HEK293 (cell line): ENCODE data around the gene HMCN2.

Experiments used
- EGR2 ChIP-seq: fragments of 450-650 bp; formaldehyde crosslinking; IDR thresholded peaks from 2 replicates; pipeline ENCODE4 v1.5.1; 2016; ENCODE audit warnings: low read depth, missing biosample characterization, missing genetic modification characterization
- ELK4 ChIP-seq: IDR thresholded peaks from 2 replicates; pipeline ENCODE4 v1.6.1; 2011; ENCODE audit warnings: mild to moderate bottlenecking, low read depth, low read length, borderline replicate concordance
- GLIS1 ChIP-seq: fragments of 450-650 bp; formaldehyde crosslinking; IDR thresholded peaks from 2 replicates; pipeline ENCODE4 v1.5.1; 2016; ENCODE audit warnings: missing biosample characterization, missing genetic modification characterization
- HIC1 ChIP-seq: fragments of 450-650 bp; formaldehyde crosslinking; IDR thresholded peaks from 2 replicates; pipeline ENCODE4 v1.5.1; 2016; ENCODE audit warnings: missing biosample characterization, missing genetic modification characterization
- HOXD13 ChIP-seq: sonication (generic); formaldehyde crosslinking; IDR thresholded peaks from 2 replicates; pipeline ENCODE4 v1.8.0; 2022; ENCODE audit warnings: missing genetic modification reagents, borderline replicate concordance
- MEIS1 ChIP-seq: sonication (generic); formaldehyde crosslinking; IDR thresholded peaks from 2 replicates; pipeline ENCODE4 v1.8.1; 2022; ENCODE audit warnings: missing genetic modification reagents, mild to moderate bottlenecking, borderline replicate concordance
- MYNN ChIP-seq: fragments of 450-650 bp; formaldehyde crosslinking; IDR thresholded peaks from 2 replicates; pipeline ENCODE4 v1.5.1; 2016; ENCODE audit warnings: missing biosample characterization, missing genetic modification characterization, borderline replicate concordance
- PBX3 ChIP-seq: sonication (generic); formaldehyde crosslinking; IDR thresholded peaks from 2 replicates; pipeline ENCODE4 v1.8.1; 2022; ENCODE audit warnings: mild to moderate bottlenecking, moderate library complexity, missing genetic modification reagents
- SCRT1 ChIP-seq: fragments of 450-650 bp; formaldehyde crosslinking; IDR thresholded peaks from 2 replicates; pipeline ENCODE4 v1.5.1; 2016; ENCODE audit warnings: missing biosample characterization, missing genetic modification characterization, borderline replicate concordance
- SCRT2 ChIP-seq: fragments of 450-650 bp; formaldehyde crosslinking; IDR thresholded peaks from 2 replicates; pipeline ENCODE4 v1.5.1; 2016; ENCODE audit warnings: missing biosample characterization, missing genetic modification characterization
- YY1 ChIP-seq: fragments of 450-650 bp; formaldehyde crosslinking; IDR thresholded peaks from 2 replicates; pipeline ENCODE4 v1.5.1; 2018; ENCODE audit warnings: missing biosample characterization, missing genetic modification characterization
- YY2 ChIP-seq: fragments of 450-650 bp; formaldehyde crosslinking; IDR thresholded peaks from 2 replicates; pipeline ENCODE4 v1.5.1; 2016; ENCODE audit warnings: missing biosample characterization, missing genetic modification characterization
- ZBTB8A ChIP-seq: fragments of 450-650 bp; formaldehyde crosslinking; IDR thresholded peaks from 2 replicates; pipeline ENCODE4 v1.5.1; 2016; ENCODE audit warnings: missing biosample characterization, missing genetic modification characterization
- ZNF112 ChIP-seq: fragments of 450-650 bp; formaldehyde crosslinking; IDR thresholded peaks from 2 replicates; pipeline ENCODE4 v1.5.0; 2017; ENCODE audit warnings: missing biosample characterization, missing genetic modification characterization
- ZNF132 ChIP-seq: fragments of 450-650 bp; formaldehyde crosslinking; IDR thresholded peaks from 2 replicates; pipeline ENCODE4 v1.5.1; 2017; ENCODE audit warnings: missing biosample characterization, missing genetic modification characterization, borderline replicate concordance
- ZNF146 ChIP-seq: fragments of 450-650 bp; formaldehyde crosslinking; IDR thresholded peaks from 2 replicates; pipeline ENCODE4 v1.5.1; 2016; ENCODE audit warnings: missing biosample characterization, missing genetic modification characterization
- ZNF26 ChIP-seq: fragments of 450-650 bp; formaldehyde crosslinking; IDR thresholded peaks from 2 replicates; pipeline ENCODE4 v1.5.1; 2016; ENCODE audit warnings: missing biosample characterization, missing genetic modification characterization
- ZNF473 ChIP-seq: fragments of 450-650 bp; formaldehyde crosslinking; IDR thresholded peaks from 2 replicates; pipeline ENCODE4 v1.5.1; 2017; ENCODE audit warnings: missing biosample characterization, missing genetic modification characterization
- ZNF548 ChIP-seq: fragments of 450-650 bp; formaldehyde crosslinking; IDR thresholded peaks from 2 replicates; pipeline ENCODE4 v1.5.1; 2016; ENCODE audit warnings: missing biosample characterization, missing genetic modification characterization
- ZNF580 ChIP-seq: fragments of 450-650 bp; formaldehyde crosslinking; IDR thresholded peaks from 2 replicates; pipeline ENCODE4 v1.5.1; 2016; ENCODE audit warnings: missing biosample characterization, missing genetic modification characterization
- ZNF623 ChIP-seq: fragments of 450-650 bp; formaldehyde crosslinking; IDR thresholded peaks from 2 replicates; pipeline ENCODE4 v1.5.1; 2016; ENCODE audit warnings: missing biosample characterization, missing genetic modification characterization
- ZNF639 ChIP-seq: fragments of 450-650 bp; formaldehyde crosslinking; IDR thresholded peaks from 2 replicates; pipeline ENCODE4 v1.5.1; 2016; ENCODE audit warnings: missing biosample characterization, missing genetic modification characterization
- ZNF658 ChIP-seq: fragments of 450-650 bp; formaldehyde crosslinking; IDR thresholded peaks from 2 replicates; pipeline ENCODE4; 2016; ENCODE audit warnings: missing biosample characterization, missing genetic modification characterization
- ZNF707 ChIP-seq: fragments of 450-650 bp; formaldehyde crosslinking; IDR thresholded peaks from 2 replicates; pipeline ENCODE4 v1.5.1; 2016; ENCODE audit warnings: missing biosample characterization, missing genetic modification characterization
- ZNF768 ChIP-seq: fragments of 450-650 bp; formaldehyde crosslinking; IDR thresholded peaks from 2 replicates; pipeline ENCODE4 v1.5.1; 2018; ENCODE audit warnings: missing biosample characterization, mild to moderate bottlenecking, missing genetic modification characterization
- ZNF791 ChIP-seq: fragments of 450-650 bp; formaldehyde crosslinking; IDR thresholded peaks from 2 replicates; pipeline ENCODE4 v1.5.1; 2016; ENCODE audit warnings: missing biosample characterization, missing genetic modification characterization
- ZNF792 ChIP-seq: fragments of 450-650 bp; formaldehyde crosslinking; IDR thresholded peaks from 2 replicates; pipeline ENCODE4 v1.5.1; 2016; ENCODE audit warnings: missing biosample characterization, missing genetic modification characterization
- ZSCAN30 ChIP-seq: fragments of 450-650 bp; IDR thresholded peaks from 2 replicates; pipeline ENCODE4 v1.5.1; 2018; ENCODE audit warnings: missing biosample characterization, mild to moderate bottlenecking, missing genetic modification characterization, moderate library complexity
- ZXDB ChIP-seq: fragments of 450-650 bp; formaldehyde crosslinking; IDR thresholded peaks from 2 replicates; pipeline ENCODE4 v1.5.1; 2016; ENCODE audit warnings: missing biosample characterization, missing genetic modification characterization
- TF ChIP-seq, protein P1 (sequence below): fragments of 450-650 bp; formaldehyde crosslinking; IDR thresholded peaks from 2 replicates; pipeline ENCODE4 v1.5.1; 2016; ENCODE audit warnings: missing biosample characterization, missing genetic modification characterization

Gene HMCN2

DNA sequence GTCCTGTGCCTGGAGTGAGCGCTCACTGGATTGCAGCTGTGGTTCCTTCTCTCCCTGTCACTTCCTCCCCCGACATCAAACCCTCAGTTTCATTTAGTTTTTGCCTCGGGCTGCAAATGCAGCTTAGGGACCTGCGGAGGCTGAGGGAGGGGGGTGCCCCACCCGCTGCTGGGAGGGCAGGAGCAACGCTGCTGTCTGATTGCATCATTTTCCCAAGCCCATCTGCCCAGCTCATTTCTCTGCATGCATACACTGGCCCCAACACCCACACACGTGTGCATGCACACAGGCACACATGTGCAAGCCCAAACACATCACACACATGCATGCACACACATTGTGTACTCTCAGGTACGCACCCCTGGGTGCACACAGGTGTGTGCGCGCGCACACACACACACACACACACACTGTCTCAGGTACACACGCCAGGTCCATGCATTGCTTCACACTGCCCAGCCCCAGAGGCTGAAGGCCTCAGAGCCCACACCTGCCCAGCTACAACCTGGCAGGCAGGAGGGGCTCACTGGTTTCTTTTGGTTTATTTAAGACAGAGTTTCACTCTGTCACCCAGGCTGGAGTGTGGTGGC lies 182.6 kb downstream of the HMCN2 start (continued):
- TF ChIP-seq PBX3 (CRISPR knock-in tag) (no peak), ZSCAN30 (tag by site-specific recombination) (no peak), EGR2 (tag by site-specific recombination) (peak; percentile 55), ZBTB8A (tag by site-specific recombination) (peak; percentile 69), ZXDB (tag by site-specific recombination) (no peak), GLIS1 (tag by site-specific recombination) (no peak), HOXD13 (no peak), ZNF791 (tag by site-specific recombination) (no peak), MYNN (tag by site-specific recombination) (no peak), ZNF132 (tag by site-specific recombination) (no peak), YY1 (tag by site-specific recombination) (no peak), ZNF768 (tag by site-specific recombination) (no peak), ZNF26 (no peak), ZNF548 (no peak), SCRT2 (tag by site-specific recombination) (peak; percentile 77), ZNF580 (no peak), ZNF707 (tag by site-specific recombination) (no peak), ELK4 (no peak), ZNF112 (tag by site-specific recombination) (no peak), ZNF623 (tag by site-specific recombination) (no peak), ZNF639 (tag by site-specific recombination) (no peak), HIC1 (tag by site-specific recombination) (no peak), YY2 (tag by site-specific recombination) (no peak), ZNF146 (tag by site-specific recombination) (no peak), ZNF792 (tag by site-specific recombination) (0 out of 2 replicates have a peak, but pooled peaks have one; percentile 15), ZNF473 (tag by site-specific recombination) (no peak), SCRT1 (tag by site-specific recombination) (peak; percentile 86; the same call in 1 of the 2 replicates), ZNF658 (no peak), MEIS1 (CRISPR knock-in tag) (no peak)
- TF ChIP-seq, protein P1, sequence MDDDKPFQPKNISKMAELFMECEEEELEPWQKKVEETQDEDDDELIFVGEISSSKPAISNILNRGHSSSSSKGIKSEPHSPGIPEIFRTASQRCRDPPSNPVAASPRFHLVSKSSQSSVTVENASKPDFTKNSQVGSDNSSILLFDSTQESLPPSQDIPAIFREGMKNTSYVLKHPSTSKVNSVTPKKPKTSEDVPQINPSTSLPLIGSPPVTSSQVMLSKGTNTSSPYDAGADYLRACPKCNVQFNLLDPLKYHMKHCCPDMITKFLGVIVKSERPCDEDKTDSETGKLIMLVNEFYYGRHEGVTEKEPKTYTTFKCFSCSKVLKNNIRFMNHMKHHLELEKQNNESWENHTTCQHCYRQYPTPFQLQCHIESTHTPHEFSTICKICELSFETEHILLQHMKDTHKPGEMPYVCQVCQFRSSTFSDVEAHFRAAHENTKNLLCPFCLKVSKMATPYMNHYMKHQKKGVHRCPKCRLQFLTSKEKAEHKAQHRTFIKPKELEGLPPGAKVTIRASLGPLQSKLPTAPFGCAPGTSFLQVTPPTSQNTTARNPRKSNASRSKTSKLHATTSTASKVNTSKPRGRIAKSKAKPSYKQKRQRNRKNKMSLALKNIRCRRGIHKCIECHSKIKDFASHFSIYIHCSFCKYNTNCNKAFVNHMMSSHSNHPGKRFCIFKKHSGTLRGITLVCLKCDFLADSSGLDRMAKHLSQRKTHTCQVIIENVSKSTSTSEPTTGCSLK (tag by site-specific recombination): no peak
